Neuronal stem cell (in vitro differentiated cells): ENCODE measurements around the gene GH1.
A peak's percentile ranks its signal among the peaks of the same experiment; 100 is the strongest.

Experiments used
- DNase-seq: peaks from one replicate; pipeline ENCODE4 v3.0.0-alpha.2; 2013; ENCODE audit warnings: low spot score
- H2AFZ ChIP-seq: one replicate; pipeline ENCODE4 v1.6.1; 2013; ENCODE audit warnings: mild to moderate bottlenecking, low read length, inconsistent platforms
- H2AK5ac ChIP-seq: 2 replicates; pipeline ENCODE4 v1.6.1; 2013; ENCODE audit warnings: low read depth, mild to moderate bottlenecking, inconsistent platforms, low read length, moderate library complexity, mixed read lengths
- H2BK120ac ChIP-seq: 2 replicates; pipeline ENCODE4 v1.6.1; 2013; ENCODE audit warnings: low read depth, mild to moderate bottlenecking, inconsistent platforms, low read length, moderate library complexity, mixed read lengths
- H2BK12ac ChIP-seq: one replicate; pipeline ENCODE4 v1.6.1; 2013; ENCODE audit warnings: low read length, inconsistent platforms
- H2BK15ac ChIP-seq: 2 replicates; pipeline ENCODE4 v1.6.1; 2013; ENCODE audit warnings: mild to moderate bottlenecking, low read length, inconsistent platforms, mixed read lengths
- H2BK5ac ChIP-seq: one replicate; pipeline ENCODE4 v1.6.1; 2013; ENCODE audit warnings: inconsistent platforms, mild to moderate bottlenecking, low read length, moderate library complexity
- H3K14ac ChIP-seq: one replicate; pipeline ENCODE4 v1.6.1; 2013; ENCODE audit warnings: low read length, inconsistent platforms
- H3K18ac ChIP-seq: 2 replicates; pipeline ENCODE4 v1.6.1; 2013; ENCODE audit warnings: low read length, inconsistent platforms
- H3K23ac ChIP-seq: 2 replicates; pipeline ENCODE4 v1.6.1; 2013; ENCODE audit warnings: low read depth, mild to moderate bottlenecking, mixed read lengths, low read length, inconsistent platforms; ENCODE audit not compliant: poor library complexity
- H3K27ac ChIP-seq: replicated peaks from 3 replicates; pipeline ENCODE4 v1.5.1; 2013; ENCODE audit warnings: low read length, inconsistent platforms
- H3K27me3 ChIP-seq, 3 experiments: 2 replicates each; pipeline ENCODE4 v1.6.1; 2013; ENCODE audit warnings: low read length in 3 of 3, mild to moderate bottlenecking in 2 of 3, inconsistent platforms in 1 of 3, low read depth in 1 of 3, mixed read lengths in 1 of 3, moderate library complexity in 1 of 3; ENCODE audit not compliant: control insufficient read depth in 3 of 3, insufficient read depth in 3 of 3
- H3K36me3 ChIP-seq, 2 donors: replicated peaks in 1 of 2; 2 replicates each; pipeline ENCODE4 v1.6.1; 2013; ENCODE audit warnings: low read length in 2 of 2; ENCODE audit not compliant: control insufficient read depth in 2 of 2, insufficient read depth in 2 of 2
- H3K4ac ChIP-seq: 2 replicates; pipeline ENCODE4 v1.6.1; 2013; ENCODE audit warnings: inconsistent platforms, mild to moderate bottlenecking, low read length, moderate library complexity
- H3K4me1 ChIP-seq, 2 donors: 1 replicate in 1 of 2; 2 replicates in 1 of 2; pipeline ENCODE4 v1.6.1; 2013; ENCODE audit warnings: low read length in 2 of 2, low read depth in 1 of 2; ENCODE audit not compliant: control insufficient read depth in 2 of 2, insufficient read depth in 1 of 2
- H3K4me2 ChIP-seq: one replicate; pipeline ENCODE4 v1.6.1; 2013; ENCODE audit warnings: mild to moderate bottlenecking, low read length, inconsistent platforms; ENCODE audit not compliant: insufficient read depth, poor library complexity, severe bottlenecking
- H3K4me3 ChIP-seq, 2 donors: 2 replicates each; pipeline ENCODE4 v1.5.1; 2013; ENCODE audit warnings: low read length in 2 of 2, mild to moderate bottlenecking in 2 of 2, inconsistent platforms in 1 of 2, moderate library complexity in 1 of 2
- H3K79me1 ChIP-seq: one replicate; pipeline ENCODE4 v1.6.1; 2013; ENCODE audit warnings: low read depth, mild to moderate bottlenecking, inconsistent platforms, low read length, moderate library complexity
- H3K9ac ChIP-seq: one replicate; pipeline ENCODE4 v1.6.1; 2013; ENCODE audit warnings: mild to moderate bottlenecking, low read depth, low read length, inconsistent platforms; ENCODE audit not compliant: poor library complexity
- H3K9me3 ChIP-seq, 2 donors: replicated peaks in 1 of 2; 2 replicates each; pipeline versions ENCODE3 to v1.6.1; 2013; ENCODE audit warnings: low read length in 2 of 2, mild to moderate bottlenecking in 2 of 2, inconsistent platforms in 1 of 2, low read depth in 1 of 2, mixed read lengths in 1 of 2, moderate library complexity in 1 of 2; ENCODE audit not compliant: control insufficient read depth in 2 of 2, insufficient read depth in 1 of 2
- H4K8ac ChIP-seq: one replicate; pipeline ENCODE4 v1.6.1; 2013; ENCODE audit warnings: low read depth, mild to moderate bottlenecking, inconsistent platforms, low read length, moderate library complexity
- H4K91ac ChIP-seq: one replicate; pipeline ENCODE4 v1.6.1; 2013; ENCODE audit warnings: low read length, low read depth, mild to moderate bottlenecking, inconsistent platforms; ENCODE audit not compliant: poor library complexity
- WGBS, 2 donors: extraction: QIAGEN DNeasy Blood & Tissue Kit; methylation state at CpG; one replicate each; pipeline ENCODE4 v1.1.7; 2013; ENCODE audit warnings: missing lambda C conversion rate in 2 of 2, mixed read lengths in 1 of 2; ENCODE audit not compliant: insufficient read length in 2 of 2, insufficient replicate concordance in 1 of 2; ENCODE audit errors: extremely low coverage in 2 of 2; 5-methylcytosine and 5-hydroxymethylcytosine counted together

Gene GH1

GRCh38 chr17:63950940-63951907 lies 32.6 kb upstream of the GH1 start:
- Histone ChIP-seq H3K9ac (no peak overlapping the region), H3K4me3 (no peak overlapping the region), H3K4me2 (no peak overlapping the region), H4K91ac (no peak overlapping the region), H3K4ac (no peak overlapping the region), H3K9me3 (peaks cover 0 to 1% of the 10 kb centered on the region in 2 donors), H2BK12ac (no peak overlapping the region), H3K14ac (no peak overlapping the region), H2BK120ac (no peak overlapping the region), H2BK15ac (no peak overlapping the region), H3K27me3 (peaks cover 0 to 5% (median 0%) of the 10 kb centered on the region in 3 experiments), H2AFZ (no peak overlapping the region), H2BK5ac (no peak overlapping the region), H3K79me1 (no peaks in the 10 kb centered on the region), H3K18ac (peak overlapping the region; percentile 29), H3K36me3 (no peaks in the 10 kb centered on the region), H3K27ac (no peak overlapping the region), H2AK5ac (peak overlapping the region; percentile 65), H3K23ac (peak overlapping the region; percentile 56), H3K4me1 (peaks cover 0 to 2% of the 10 kb centered on the region in 2 donors), H4K8ac (no peak overlapping the region)
- DNase-seq: no peak
- WGBS, 2 donors: no CpG with 5 or more reads among the region's 29 CpGs

GRCh38 chr17:63949576-63950250 lies 31.1 kb upstream of the GH1 start:
- Histone ChIP-seq H3K27me3 (peaks cover 0 to 5% (median 0%) of the 10 kb centered on the region in 3 experiments), H3K18ac (peak overlapping the region; percentile 27), H2AFZ (no peak overlapping the region), H2BK5ac (no peak overlapping the region), H2BK120ac (no peak overlapping the region), H4K8ac (no peak overlapping the region), H3K4me3 (no peak overlapping the region), H3K27ac (no peak overlapping the region), H3K4me1 (peaks cover 0 to 2% of the 10 kb centered on the region in 2 donors), H3K9me3 (peaks cover 0 to 1% of the 10 kb centered on the region in 2 donors), H2BK15ac (peak overlapping the region; percentile 75), H3K36me3 (no peaks in the 10 kb centered on the region), H2AK5ac (peak overlapping the region; percentile 7), H3K4me2 (no peak overlapping the region), H3K9ac (no peak overlapping the region), H3K14ac (no peak overlapping the region), H3K23ac (no peak overlapping the region), H4K91ac (no peak overlapping the region), H2BK12ac (no peak overlapping the region), H3K4ac (no peak overlapping the region), H3K79me1 (no peaks in the 10 kb centered on the region)
- DNase-seq: no peak
- WGBS, 2 donors: no CpG with 5 or more reads among the region's 18 CpGs

- no CpG with 5 or more reads among the region's 9 CpGs for WGBS, 2 donors
- Histone ChIP-seq H4K8ac (no peak overlapping the region), H2BK120ac (no peak overlapping the region)
Observed at GRCh38 chr17:63948521-63948920, 29.9 kb upstream of the GH1 start.

More at GRCh38 chr17:63948521-63948920, 29.9 kb upstream of the GH1 start:
- Histone ChIP-seq H3K23ac (peak overlapping the region; percentile 80), H3K27ac (no peak overlapping the region), H2BK12ac (no peak overlapping the region), H3K9ac (peak overlapping the region; percentile 30), H3K4ac (peak overlapping the region; percentile 93), H2BK5ac (no peak overlapping the region), H3K27me3 (peaks cover 0 to 5% (median 0%) of the 10 kb centered on the region in 3 experiments), H3K79me1 (no peaks in the 10 kb centered on the region), H4K91ac (peak overlapping the region; percentile 43), H3K18ac (peak overlapping the region; percentile 85), H2AFZ (no peak overlapping the region), H3K4me3 (no peak overlapping the region), H2BK15ac (no peak overlapping the region), H3K36me3 (no peaks in the 10 kb centered on the region), H2AK5ac (peak overlapping the region; percentile 70), H3K14ac (peak overlapping the region; percentile 90), H3K9me3 (peaks cover 0 to 1% of the 10 kb centered on the region in 2 donors), H3K4me1 (peaks cover 0 to 2% of the 10 kb centered on the region in 2 donors), H3K4me2 (no peak overlapping the region)
- no peak for DNase-seq
